HG02642 (cell line): ENCODE measurements around the gene ZNF766.
"Not testable (repeated sequence)": the region's sequence is repeated elsewhere in the genome, so short reads cannot be mapped to it uniquely, and the experiment has no call there.

ENCODE experiments used
- ATAC-seq: cut with Tn5 transposase; IDR thresholded peaks from one replicate; pipeline ENCODE4 v1.9.1; 2021; ENCODE audit warnings: mild to moderate bottlenecking; ENCODE audit not compliant: unreplicated experiment, poor library complexity

The ZNF766 gene

DNA sequence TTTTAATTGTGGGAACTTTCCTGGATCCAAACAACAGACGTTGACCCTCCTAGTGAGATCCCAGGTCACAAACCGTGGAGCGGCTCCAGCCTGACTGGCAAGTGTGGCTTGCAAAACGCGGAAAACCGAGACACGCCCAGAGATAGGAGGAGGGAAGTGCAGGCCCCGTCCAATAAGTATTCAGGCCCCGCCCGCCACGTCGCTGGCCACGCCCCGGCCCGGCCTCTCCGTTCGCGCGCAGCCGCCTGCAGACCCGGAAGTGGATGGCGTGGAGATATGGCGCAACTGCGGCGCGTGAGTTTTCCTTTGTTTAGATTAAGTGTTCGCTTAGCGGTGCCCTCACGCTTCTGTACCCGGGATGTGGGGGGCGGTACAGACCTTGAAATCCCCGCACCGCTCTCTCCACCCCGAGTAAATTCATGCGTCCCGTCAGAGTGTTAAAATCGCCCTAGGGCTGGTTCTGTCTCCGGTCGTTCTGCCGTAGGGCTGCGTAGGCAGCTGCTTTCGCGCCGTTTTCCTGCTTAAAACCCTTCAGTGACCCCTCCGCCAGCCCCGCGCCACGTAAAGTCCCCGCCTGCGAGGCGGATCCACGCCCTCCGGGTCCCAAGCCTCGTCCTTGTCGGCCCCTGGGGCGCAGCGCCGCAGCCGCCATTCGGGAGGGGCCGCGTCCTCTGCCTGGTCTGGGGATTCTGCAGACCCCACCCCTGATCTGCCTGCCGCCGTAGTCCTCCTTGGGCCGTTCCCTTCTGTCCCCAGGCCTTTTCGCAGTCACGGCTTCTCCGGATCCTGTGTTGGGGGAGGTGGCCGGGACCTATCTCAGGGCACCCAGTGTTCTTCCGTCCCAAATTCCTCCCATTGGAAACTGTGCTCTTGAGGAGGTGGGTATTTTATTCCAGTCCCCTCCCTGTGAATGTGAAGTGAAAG, at the start of gene ZNF766:
Gene ZNF766, plus strand, starts transcription at position 250 of the 924 bp plus-strand sequence. Its CDS starts 27 bp downstream, at position 277.
- ATAC-seq, result peak; percentile 96

GRCh38 chr19:52219611-52220010, 49.8 kb upstream of the ZNF766 start:
- no peak for ATAC-seq

DNA sequence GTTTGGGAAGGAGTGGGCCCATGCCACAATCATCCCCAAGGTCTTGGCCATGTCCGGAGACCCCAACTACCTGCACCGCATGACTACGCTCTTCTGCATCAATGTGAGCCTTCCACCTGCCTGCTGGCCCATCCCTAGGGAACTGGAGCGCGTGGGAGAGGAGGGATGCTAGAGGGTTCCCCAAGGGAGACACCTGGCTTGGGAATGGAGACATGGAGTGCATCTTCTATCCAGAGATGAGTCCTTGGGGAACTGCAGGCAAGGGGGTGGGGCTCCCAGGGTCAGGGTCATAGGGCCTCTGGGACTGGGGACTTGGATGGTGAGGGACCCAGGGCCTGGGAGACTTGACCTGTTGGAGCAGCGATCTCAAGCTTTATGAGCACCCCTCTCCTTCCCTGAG, 48.4 kb upstream of the ZNF766 start:
- no peak for ATAC-seq

DNA sequence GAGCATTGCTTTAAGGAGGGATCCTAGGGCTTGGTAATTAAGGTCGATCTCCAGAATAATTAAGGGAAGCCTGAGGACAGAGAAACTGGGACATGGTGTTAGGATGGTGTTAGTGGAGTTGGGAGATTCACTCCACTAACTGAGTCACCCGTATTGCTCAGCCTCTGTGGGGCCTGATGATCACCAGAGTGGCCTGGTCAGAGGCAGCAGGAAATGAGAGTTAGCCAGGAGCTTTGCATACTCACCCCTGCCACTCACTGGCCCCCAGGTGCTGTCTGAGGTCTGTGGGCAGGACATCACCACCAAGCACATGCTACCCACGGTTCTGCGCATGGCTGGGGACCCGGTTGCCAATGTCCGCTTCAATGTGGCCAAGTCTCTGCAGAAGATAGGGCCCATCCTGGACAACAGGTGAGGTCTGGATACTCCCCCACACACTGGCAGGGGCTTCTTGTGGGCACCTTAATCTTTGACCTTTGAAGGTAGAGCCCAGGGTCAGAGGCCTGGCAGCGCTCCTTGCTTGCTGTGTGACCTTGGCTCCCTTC, 47.5 kb upstream of the ZNF766 start:
- ATAC-seq, result no peak

GRCh38 chr19:52224211-52224610, 45.2 kb upstream of the ZNF766 start:
- ATAC-seq, result no peak

DNA sequence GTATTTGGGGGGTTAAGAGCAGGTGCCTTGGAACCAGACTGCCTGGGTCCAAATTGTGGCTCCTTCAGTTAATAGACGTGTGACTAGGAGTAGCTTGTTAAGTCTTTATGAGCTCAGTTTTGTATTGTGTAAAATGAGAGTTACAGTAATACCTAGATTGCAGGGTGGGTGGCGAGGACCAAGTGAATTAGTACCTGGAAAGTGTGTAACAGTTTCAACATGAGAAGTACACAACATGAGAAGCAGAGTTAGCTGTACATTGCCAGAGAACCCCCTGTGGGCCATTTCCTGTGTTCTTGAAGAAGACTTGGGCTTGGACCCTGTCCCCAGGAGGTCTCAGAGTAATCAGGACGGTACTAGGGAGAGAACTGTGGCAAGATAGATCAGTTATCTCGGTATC, 42.7 kb upstream of the ZNF766 start:
- ATAC-seq, result no peak

- no peak for ATAC-seq
Measured at GRCh38 chr19:52227196-52227940, 42.0 kb upstream of the ZNF766 start.

GRCh38 chr19:52227980-52228379, 41.4 kb upstream of the ZNF766 start:
- ATAC-seq, result no peak

DNA sequence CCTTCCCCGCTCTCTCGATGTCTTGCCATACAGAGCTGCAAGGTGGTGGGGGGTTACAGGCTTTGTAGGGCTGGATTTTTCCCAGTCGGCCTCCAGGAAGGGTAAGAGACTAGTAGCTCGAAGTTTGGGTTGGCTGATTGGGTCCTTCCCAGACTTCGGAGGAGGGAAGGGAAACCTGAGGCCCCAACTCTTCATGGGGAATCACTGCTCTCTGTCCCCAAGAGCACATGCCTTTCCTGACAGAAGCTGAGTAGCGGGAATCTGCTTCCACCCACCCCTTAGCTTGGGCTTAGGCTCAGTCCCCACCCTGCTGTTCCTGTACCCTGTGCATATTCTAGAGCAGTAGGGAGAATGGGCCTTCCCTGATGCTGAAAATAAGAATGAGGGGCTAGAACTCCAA, 39.9 kb upstream of the ZNF766 start:
- no peak for ATAC-seq

DNA sequence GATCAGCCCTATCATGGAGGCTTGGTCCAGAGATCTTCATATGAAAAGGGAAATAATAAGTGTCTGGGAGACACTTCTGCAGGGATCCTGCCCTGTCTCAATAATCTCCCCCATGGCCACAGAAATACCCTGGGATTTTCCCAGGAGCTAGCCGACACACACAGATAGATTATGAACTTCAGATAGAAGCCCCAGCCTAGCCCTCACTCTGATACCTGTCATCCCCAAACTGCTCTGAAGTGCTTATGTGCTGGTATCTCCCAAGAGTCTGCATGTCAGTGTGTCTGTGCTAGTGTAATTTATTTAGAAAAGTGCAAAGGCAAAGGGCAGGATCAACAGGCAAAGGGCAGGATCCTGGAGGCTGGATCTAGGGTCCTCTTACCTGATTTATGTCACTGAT, 38.7 kb upstream of the ZNF766 start:
- ATAC-seq, result no peak

- no peak for ATAC-seq
Measured at GRCh38 chr19:52231154-52231910, 38.1 kb upstream of the ZNF766 start.

DNA sequence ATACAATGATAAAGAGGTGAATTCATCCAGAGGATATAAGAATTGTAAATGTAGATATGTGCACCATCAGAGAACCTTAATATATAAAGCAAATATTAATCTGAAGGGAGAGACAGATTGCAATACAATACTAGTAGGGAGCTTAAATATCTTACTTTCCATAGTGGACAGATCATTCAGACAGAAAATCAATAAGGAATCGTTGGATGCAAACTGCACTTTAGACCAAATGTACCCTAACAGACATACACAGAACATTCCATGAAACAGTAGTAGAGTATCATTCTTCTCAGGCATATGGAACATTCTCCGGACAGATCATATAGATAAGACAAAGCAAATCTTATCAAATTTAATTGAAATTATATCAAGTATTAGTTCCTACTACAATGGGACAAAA, 35.0 kb upstream of the ZNF766 start:
- ATAC-seq, result no peak

- no peak for ATAC-seq
Measured at GRCh38 chr19:52237197-52237596, 32.2 kb upstream of the ZNF766 start.

DNA sequence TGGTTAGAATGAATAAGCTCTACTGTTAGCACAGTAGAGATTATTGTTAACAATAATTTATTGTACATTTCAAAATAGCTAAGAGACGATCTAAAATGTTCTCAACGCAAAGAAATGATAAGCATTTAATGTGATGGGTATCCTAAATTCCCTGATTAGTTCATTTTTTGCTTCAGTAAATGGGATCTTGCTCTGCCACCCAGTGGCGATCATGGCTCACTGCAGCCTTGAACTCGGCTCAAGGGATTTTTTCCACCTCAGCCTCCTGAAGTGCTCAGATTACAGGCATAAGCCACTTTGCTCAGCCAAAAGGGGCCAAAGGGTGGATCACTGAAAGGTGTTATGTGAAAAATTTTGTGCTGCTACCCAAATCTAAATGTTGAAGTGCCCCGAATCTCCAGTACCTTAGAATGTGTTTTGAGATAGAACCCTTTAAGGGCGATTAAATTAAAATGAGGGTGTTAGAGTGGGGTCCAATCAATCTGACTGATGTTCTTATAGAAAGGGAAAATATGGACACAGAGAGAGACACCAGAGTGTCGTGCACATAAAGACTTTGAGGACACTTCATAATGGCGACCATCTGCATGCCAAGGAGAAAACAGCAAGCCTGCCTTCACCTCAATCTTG, 31.5 kb upstream of the ZNF766 start:
- ATAC-seq, result no peak

DNA sequence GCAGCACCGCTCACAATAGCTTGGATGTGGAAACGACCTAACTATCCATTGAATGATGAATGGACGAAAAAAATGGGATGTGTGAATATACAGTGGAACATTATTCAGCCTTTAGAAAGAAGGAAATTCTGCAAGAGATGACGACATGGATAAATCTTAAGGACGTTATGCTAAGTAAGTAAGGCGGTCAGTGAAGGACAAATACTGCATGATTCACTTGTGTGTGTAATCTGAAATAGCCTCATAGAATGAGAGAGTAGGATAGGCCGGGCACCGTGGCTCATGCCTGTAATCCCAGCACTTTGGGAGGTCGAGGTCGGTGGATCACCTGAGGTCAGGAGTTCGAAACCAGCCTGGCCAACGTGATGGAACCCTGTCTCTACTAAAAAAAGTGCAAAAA, 25.4 kb upstream of the ZNF766 start:
- no peak for ATAC-seq

GRCh38 chr19:52248241-52248640, 21.1 kb upstream of the ZNF766 start:
- ATAC-seq, result no peak

DNA sequence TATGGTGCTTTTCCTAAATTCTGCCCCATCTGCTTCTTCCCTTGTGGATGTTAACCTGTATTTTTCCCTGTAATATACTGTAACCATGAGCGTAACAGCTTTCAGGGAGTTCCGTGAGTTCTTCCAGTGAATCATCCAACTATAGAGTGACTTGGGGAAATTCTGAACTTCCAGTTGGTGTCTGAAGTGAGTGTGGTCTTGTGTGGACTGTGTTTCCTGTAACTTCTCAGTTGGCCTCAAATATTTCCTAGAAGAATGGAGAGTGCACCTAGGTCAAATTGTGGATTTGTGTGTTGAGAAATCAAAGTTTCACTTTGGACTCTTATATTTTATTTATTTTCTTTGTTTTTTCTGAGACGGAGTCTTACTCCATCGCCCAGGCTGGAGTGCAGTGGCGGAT, 11.0 kb upstream of the ZNF766 start:
- ATAC-seq, result no peak

GRCh38 chr19:52265556-52265955, 3.8 kb upstream of the ZNF766 start:
- not testable (repeated sequence) for ATAC-seq

DNA sequence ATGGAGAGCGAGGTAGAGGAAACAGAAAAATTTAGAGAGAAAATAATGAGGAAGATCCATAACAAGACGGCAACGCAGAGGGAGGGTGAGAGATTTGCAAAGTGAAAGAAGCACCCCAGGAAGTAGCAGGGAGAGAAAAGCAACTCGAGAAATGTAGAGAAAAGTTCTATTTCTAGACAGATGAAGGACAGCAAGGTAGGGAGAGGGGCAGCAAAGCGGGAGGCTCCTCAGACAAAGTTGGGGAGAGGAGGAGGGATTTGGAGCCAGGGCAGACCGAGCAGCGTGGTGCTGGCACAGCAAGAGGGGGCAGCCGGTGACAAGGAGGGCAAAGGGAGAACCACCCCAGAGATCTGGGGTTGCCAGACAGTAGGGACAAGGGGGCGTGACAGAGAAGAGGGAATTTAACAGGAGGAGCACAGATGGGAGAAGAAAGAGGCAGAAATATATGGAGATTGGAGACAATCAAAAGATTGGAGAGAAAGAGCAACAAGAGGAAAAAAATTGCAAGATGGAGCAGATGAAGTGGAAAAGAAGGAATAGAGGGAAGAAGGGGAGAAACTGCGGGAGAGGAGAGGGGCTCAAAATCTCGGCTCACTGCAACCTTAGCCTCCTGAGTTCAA, 989 bp downstream of the ZNF766 start:
- no peak for ATAC-seq

- ATAC-seq, result no peak
Measured at GRCh38 chr19:52273301-52273700, 3.9 kb downstream of the ZNF766 start.
